Activated CD4-positive, alpha-beta T cell treated with anti-CD3 and anti-CD28 coated beads, Interleukin-2, amount 50 U/mL, for 24 hours (primary cell): Measurements from ENCODE around the gene GFRA1.
"Not testable (repeated sequence)": the region's sequence is repeated elsewhere in the genome, so short reads cannot be mapped to it uniquely, and the experiment has no call there.

ENCODE experiments used
- DNase-seq, 2 donors: peaks; one replicate each; pipeline ENCODE4 v3.0.0-alpha.2; 2020; ENCODE audit warnings: low read depth in 1 of 2, low spot score in 1 of 2

Gene GFRA1

DNA sequence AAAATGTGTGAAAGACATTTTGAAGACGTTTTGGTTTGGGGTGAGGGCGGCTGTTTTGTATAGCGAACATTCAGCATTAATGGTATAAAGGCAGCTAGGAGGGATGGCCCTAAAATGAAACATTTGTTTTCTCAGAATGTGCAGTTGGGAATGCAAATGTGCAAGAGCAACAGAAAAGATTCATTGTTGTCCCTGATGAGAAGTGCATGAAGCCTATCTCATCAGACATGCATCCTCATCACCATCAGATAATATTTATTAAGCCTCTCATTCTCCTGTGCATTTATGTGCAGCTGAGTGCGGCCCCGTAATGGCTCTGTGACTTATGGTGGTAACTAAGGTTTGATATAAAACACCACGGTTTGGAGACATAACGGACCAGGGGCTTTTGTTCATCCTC is 199.5 kb downstream of the GFRA1 start:
- DNase-seq: no peak

DNA sequence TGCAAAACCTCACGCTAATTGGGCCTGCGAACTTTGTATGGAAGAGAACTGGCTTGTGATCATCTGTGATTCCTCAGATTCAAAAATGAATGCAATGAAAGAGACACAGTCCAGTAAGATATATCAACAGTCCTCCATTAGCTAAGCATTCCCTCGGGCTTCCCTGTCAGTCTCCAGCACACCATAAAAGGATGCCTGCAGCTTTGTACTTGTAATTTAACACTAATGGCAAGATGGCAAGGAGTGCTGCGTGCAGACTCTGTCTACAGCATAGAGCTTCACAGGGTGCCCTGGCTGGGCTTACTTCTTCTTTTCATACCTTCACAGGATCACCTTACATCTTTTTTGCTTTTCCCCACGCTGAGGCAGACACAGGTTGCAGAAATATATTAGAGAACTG is 200.0 kb downstream of the GFRA1 start:
- no peak for DNase-seq

DNA sequence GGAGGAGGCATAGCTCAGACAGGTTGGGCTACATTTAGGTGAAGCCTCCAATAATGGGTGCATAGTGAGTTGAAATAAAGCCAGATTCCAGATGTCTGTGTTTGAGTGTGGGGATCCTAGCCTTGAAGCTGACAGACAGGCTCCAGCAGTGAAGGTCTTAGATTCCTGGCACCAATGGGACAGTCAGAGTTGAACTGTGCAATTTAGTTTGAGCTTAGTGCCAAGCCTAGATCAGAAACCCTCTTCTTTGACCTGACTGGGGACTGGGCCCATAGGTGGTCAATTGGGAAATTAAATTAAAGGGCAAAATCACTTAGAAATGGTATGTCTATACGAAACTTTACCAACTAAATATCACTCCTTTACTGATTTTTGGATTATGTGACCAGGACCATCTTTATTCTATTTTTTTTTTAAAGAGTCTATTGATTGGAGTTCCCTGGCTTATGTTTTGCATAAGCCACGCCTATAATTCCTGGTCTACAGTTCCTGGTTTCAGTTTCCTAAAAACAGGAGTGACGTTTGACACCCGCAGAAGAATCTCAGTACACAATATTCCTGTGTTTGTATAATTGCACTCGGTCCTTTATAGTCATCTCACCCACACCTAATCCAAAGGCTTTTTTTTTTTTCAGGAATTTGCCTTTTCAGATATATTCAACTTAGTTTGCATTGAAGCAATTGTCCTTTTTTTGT is 201.4 kb downstream of the GFRA1 start:
- no peak for DNase-seq

DNA sequence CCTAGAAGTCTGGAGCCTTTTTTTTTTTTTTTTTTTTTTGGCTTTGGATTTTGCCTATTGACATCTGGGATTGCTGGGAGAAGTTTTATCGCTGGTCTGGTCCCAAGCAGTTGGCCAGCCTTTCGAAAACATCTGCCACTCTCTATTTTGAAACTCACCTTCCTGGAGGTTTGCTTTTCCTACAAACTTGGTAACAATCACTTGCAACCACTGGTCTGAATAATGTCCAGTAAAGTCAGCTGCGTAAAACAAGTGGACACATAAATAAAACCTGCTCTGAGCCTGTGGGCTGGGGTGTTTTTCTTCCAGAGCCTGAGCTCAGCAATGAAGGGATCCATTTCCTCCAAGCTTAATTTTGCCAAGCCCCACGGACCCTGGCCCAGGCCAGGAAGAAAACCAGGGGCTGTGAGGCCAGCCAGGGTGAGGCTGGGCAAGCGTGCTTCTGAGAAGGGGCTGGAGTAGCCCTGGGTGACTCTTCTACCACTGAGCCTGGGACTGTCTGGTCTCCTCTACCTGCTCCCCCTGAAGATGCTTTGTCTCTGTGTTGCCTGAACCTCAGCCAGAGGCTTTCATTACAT is 202.2 kb downstream of the GFRA1 start:
- no peak for DNase-seq

DNA sequence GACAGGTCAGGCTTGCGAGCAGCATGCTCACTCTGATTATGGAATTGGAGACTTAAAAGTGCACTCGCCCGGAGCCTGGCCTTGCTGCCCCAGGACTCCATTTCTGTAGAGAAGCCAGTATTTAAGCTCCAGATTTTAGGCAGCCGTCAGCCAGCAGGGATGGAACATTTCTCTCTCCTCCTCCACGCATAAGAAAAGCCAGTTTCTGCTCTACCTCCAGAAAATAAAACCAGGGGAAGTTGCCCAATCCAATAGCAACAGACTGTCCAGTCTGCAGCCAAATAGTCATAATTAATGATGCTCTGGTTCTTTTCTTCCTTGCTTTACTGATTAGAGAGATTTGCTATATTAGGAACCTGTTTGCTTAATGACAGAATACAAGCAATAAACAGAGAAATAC is 203.2 kb downstream of the GFRA1 start:
- no peak for DNase-seq

DNA sequence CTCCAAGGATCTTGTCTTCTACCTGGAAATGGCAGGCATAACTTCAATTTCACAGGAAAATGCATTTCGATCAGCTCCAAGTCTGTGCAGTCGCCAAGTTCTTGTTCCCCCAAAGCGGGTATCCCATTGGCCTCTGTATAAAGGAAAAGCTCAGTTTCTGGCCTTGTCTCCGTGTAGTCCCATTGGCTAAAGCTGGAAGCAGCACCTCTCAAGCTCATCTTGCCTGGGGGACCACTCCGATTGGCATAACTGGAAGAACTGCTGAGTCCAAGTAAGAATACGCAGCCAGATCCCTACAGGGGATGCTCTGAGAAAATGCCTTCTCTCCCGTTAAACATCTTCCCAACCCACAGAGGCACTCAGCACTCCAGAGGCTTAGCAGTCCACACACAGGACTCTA is 205.2 kb downstream of the GFRA1 start:
- DNase-seq: no peak

DNA sequence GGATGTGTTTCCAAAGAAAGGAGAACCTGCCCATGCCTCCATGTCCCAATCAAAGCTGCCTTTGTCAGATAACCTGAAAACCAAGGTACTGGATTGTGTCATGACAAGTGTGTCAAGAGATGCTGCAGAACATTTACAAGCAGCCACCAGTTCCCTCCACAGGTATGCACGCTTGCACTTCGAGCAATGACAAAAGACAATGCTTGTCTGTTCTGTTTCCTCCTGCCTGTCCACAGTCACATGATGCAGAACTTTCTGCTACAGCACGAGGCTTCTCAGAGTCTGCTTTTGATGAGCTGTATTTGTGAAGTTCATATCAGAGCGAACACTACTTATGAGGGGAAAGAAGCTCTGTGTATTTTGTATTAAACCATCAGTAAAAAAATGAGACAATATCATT is 209.9 kb downstream of the GFRA1 start:
- DNase-seq: no peak

DNA sequence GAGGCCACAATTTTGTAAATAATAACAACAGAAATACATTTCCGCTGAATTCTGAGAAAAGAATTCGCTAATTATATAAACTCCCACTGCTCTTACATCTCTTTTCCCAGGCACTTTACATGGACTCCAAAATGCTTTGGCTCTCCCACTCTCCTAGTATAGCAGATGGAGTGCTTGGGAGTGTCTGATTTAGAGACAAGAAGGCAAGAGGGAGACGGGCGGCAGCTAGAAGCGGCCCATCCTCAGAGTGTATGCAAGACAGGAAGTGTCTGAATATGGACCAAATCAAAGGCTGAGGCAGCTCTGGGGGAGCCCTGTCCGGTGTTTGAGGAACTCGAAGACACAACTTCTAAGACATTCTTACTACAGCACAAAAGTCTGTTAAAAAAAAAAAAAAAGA is 212.1 kb downstream of the GFRA1 start:
- DNase-seq: no peak

DNA sequence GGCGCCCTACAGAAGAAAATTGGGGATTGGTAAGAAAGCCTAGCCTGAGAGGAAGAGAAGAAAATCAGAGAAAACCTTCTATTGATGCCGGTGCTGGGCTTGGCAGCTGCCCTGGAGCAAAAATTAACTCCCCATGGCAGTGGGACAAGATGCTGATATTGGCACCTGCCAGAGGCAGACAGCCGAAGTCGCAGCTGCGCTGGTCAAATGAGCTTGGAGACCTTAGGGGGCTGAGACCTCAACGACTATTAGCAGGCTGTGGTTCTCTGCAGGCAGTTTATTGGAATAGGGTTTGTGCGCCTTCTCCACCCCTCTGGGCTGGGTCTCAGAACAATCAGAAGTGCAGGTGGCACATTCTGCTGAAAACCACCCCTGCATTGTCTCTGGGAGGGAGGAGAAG is 213.7 kb downstream of the GFRA1 start:
- DNase-seq: no peak

DNA sequence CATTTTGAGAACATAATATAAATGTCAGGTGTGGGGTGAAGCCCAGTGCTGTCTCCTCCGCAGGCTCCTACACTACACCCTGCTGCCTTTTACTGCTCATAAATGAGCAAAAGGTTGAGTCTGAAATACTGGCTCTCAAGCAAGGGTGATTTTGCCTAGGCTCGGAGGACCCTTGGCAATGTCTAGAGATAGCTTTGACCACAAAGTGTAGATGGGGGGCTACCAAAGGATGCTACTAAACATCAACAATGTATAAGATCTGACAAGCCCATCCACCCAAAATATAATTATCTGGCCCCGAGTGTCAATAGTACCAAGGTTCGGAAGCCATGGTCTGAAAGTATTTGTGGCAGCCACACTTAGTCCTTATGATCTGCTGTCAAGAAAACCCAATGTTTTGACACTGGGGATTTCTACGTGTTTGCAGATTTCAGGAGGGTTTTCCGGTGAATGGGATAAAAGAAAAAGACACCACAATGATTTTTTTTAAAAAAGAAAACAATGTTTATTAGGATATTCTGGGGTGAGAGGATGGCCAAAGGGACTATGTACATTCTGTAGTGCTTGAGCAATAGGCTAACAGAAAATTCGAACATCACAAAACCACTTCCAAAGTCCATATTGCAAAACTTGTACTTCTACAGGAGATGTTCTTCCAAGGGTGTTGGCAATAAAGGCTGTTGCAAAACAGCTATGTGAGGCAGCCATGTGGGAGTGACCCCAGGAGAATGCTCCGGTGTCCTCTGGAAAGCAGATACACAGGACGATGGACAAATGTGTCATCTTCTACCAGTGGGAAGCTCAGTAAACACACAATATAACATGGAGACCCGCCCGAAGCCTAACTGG is 216.3 kb downstream of the GFRA1 start:
- no peak for DNase-seq

DNA sequence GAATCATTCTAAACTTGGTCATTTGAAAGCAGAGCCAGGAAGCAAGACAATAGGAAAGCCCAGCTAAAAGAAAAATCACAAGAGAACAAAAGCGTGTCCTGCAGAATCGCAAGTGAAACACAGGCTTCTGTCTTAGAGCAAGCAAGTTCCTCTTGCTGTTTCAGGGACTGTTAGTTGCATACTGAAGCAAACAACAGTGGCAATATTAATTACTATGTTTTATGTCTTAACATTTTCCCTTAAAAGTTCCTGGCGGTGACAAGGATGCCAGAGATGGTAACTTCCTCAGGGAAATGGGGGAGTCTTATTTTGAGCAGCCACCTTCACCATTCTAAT is 217.1 kb downstream of the GFRA1 start:
- no peak for DNase-seq

DNA sequence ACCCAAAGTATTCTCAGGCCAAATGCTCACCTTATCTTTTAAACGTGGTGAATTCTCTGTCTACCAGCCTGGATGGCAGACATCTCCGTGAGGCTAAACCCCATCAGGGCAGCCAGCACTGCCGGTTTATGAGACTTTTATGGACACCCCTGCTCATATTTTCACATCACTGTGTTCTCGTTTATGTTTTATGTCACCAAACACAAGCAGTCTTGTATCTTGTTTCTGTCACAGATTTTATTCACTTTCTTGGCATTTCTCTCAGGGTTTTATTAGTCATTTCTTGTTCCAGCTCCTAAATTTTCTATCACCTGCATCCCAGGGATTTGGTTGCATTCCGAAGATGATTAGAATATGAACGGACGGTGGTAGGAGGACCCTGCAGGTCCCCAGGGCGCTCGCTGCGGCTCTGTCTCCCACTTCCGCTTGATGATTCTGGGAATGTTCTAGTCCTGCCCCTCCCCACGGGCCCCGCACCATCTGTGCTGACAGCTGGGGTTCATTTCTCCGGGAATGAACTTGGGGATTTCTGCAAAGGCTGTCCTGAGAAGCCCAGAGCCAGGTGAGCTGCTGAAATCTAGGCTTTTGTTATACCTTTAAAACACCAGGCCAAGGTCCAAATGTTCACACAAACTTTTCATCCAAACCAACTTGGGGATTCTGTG is 217.6 kb downstream of the GFRA1 start:
- no peak for DNase-seq

DNA sequence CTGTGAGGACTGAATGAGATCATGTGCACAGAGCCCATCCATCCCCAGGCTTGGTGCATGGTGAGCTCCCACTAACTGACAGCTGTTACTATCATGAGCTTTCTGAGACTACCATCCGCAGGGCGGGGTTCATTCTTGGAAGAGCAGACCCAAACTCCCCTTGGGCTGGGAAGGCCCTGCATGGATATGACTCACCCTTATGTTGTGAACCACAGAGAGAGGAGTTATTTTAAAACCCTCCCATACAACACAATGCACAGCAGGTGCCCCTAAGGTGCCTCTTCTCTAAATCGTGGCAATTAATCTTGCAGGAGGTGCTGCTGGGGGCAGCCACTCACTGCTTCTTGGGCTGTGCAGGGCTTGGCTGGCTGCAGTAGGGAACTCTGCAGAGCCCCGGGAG is 219.1 kb downstream of the GFRA1 start:
- no peak for DNase-seq

DNA sequence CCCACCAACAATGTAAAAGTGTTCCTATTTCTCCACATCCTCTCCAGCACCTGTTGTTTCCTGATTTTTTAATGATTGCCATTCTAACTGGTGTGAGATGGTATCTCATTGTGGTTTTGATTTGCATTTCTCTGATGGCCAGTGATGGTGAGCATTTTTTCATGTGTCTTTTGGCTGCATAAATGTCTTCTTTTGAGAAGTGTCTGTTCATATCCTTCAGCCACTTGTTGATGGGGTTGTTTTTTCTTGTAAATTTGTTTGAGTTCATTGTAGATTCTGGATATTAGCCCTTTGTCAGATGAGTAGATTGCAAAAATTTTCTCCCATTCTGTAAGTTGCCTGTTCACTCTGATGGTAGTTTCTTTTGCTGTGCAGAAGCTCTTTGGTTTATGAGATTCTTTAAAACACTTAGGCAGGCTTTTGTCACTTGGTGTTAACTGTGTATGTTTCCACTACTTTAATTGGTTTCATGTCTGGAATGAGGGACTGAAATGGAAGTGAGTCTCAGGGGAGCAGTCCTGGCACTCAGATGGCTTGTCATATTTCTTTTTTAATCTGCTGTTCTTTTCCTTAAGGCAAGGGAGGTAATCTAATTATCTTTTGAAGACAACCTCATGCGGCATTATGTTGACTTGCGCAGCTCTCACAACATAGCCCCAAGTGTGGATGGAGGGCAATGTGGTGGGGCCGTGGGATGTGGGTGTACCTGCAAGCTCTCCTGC is 219.8 kb downstream of the GFRA1 start:
- not testable (repeated sequence) for DNase-seq

DNA sequence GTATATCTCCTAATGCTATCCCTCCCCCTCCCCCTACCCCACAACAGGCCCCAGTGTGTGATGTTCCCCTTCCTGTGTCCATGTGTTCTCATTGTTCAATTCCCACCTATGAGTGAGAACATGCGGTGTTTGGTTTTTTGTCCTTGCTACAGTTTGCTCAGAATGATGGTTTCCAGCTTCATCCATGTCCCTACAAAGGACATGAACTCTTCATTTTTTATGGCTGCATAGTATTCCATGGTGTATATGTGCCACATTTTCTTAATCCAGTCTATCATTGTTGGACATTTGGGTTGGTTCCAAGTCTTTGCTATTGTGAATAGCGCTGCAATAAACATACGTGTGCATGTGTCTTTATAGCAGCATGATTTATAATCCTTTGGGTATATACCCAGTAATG is 220.5 kb downstream of the GFRA1 start:
- DNase-seq: not testable (repeated sequence)

DNA sequence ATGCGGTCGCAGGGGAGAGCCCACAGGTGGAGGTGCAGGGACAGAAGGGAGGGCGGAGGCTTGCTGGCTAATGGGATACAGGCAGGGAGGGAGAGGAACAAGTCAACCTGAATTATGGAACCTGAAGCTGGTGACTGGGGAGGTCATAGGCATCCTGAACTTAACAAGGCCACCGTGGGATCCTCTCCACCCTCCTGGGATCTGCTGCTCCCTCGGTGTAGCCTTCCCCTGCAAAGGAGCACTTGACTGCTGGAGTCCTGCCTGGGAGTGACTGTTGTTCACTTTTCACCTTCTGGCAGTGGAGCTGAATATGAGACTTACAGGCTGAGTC is 223.1 kb downstream of the GFRA1 start:
- DNase-seq: no peak

DNA sequence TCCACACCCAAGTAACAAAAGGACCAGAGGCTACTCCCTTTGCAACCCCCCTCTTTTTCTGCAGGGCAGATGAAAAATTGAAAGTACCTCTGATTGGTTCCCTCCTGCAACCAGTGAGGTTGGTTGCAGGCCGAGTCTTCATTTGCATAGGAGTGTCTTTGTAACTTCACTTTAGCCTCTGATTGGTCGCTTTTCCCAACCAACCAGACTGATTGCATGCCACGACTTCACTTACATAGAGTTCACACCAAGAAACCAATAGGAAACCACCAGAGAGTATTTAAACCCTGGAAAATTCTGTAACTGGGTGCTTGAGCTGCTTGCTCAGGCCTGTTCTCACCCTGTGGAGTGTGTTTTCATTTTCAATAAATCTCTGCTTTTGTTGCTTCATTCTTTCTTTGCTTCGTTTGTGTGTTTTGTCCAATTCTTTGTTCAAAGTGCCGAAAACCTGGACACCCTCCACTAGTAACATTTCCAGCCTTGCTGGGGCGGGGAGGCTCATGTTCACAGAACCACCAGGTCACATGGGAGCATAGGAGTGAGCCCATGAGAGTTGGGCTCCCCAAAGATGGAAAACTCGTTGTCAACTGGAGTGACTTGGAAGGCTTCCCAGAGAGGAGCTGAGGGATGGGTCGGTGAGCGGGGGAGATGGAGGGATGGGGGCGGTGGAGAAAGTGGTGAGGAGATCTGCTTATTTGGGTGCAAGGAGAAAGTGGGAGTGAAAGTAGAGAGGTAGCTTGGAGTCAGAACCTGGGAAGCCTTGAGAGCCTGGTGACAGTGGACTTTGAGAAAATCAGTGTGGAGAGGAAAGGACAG is 223.6 kb downstream of the GFRA1 start:
- DNase-seq: no peak

DNA sequence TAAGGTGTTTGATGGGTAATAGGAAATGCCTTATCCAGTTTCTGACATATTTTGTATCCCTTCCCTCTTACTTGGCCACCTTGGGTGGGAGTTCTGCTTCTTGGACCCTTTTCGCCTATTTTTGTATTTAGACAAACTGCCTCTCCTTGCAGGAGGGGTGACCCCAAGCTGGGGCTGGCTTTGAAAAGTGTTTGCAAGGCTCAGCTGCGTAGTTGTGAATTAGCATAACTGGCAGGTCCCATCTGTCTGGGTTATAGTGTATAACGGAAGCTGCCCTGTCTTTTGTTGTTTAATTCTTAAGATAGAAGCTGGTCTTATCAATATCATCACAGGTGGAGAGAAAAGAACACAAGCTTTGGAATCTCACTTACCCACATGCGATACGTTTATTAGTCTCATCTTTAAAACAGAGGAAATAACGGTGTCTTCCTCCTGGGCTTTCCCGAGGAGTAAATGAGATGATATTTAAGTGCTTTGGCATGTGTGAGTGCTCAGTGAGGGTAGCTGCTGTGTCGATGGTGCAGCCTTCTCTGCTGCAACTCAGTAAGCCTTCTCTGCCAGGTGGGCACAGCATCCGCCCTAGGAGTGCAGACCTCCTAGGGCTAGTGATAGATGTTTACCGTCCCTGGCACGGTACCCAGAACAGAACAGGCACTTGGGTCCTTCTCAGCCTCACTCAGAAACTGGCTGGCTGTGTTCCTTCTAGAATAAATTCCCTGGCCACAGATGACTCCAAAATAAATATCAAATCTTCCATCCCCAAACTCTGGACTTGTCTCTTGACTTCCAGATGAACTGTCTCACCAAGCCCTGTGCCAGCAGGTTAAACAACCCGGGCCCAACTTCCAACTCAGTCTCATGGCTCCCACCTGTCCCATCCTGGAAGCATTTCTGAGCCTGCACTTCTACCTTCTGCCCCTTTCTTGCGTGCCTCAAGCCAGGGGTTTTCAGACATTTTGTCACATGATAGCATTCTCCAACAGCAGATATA is 227.3 kb downstream of the GFRA1 start:
- DNase-seq: no peak

DNA sequence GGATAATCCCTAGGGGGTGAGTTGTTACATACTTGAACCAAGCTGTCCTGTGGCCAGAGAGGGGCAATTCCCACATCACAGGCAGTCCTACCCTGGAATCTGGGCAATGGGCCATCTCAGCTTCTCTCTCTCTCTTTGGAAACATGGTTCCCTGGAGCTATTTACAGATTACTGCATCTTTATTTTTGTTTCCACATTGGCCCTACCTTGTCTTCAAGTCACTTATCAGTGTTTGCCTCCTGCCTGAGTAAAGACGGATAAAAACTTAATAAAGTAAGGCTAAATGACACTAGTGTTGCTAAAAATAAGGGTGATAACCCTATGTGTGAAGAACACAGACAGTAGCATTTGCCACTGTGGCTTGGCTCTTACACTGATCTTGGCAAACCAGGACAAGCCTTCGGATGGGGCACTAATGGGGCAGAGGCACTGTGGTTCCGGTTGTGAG is 228.2 kb downstream of the GFRA1 start:
- no peak for DNase-seq
